Spleen (tissue), 11 donors: Measurements from ENCODE around the gene OLFM1. TPM values are rescaled to one million over a fixed set of nuclear protein-coding genes. Genes with fewer than 3 reads are reported as not detected.

Experiments
- DNase-seq: peaks from one replicate; pipeline ENCODE4 v3.0.0-alpha.2; 2020
- H3K27ac ChIP-seq, 8 donors: fragments of 200-600 bp; sonication (generic) in 7 of 8; 1 replicate in 4 of 8; 2 replicates in 4 of 8; pipeline versions ENCODE4 v1.5.0 to v1.8.0; 2016 to 2021; ENCODE audit warnings: inconsistent platforms in 4 of 8, mild to moderate bottlenecking in 4 of 8, moderate library complexity in 1 of 8
- H3K27me3 ChIP-seq, 7 donors: fragments of 200-600 bp; sonication (generic) in 6 of 7; replicated peaks in 1 of 7; 1 replicate in 4 of 7; 2 replicates in 3 of 7; pipeline versions ENCODE4 v1.5.0 to v1.8.0; 2016 to 2021; ENCODE audit warnings: inconsistent platforms in 3 of 7, mild to moderate bottlenecking in 1 of 7
- H3K36me3 ChIP-seq, 6 donors: fragments of 200-600 bp; sonication (generic) in 5 of 6; 1 replicate in 4 of 6; 2 replicates in 2 of 6; pipeline versions ENCODE4 v1.5.0 to v1.8.0; 2016 to 2021; ENCODE audit warnings: inconsistent platforms in 2 of 6
- H3K4me1 ChIP-seq, 6 donors: fragments of 200-600 bp; sonication (generic) in 5 of 6; 1 replicate in 3 of 6; 2 replicates in 3 of 6; pipeline versions ENCODE4 v1.5.0 to v1.8.0; 2016 to 2021; ENCODE audit warnings: inconsistent platforms in 3 of 6
- H3K4me3 ChIP-seq, 8 donors: fragments of 200-600 bp; sonication (generic) in 7 of 8; 1 replicate in 4 of 8; 2 replicates in 4 of 8; pipeline versions ENCODE4 v1.5.0 to v1.8.0; 2016 to 2021; ENCODE audit warnings: inconsistent platforms in 4 of 8, mild to moderate bottlenecking in 4 of 8, moderate library complexity in 2 of 8
- H3K9me3 ChIP-seq, 8 donors: fragments of 200-600 bp; sonication (generic) in 7 of 8; 1 replicate in 4 of 8; 2 replicates in 4 of 8; pipeline versions ENCODE4 v1.5.0 to v1.8.0; 2016 to 2021; ENCODE audit warnings: inconsistent platforms in 4 of 8
- CTCF ChIP-seq, 11 experiments: fragments of 200-600 bp in 7 of 11; fragments of 450-650 bp in 4 of 11; sonication (generic) in 4 of 11; IDR thresholded peaks in 8 of 11; conservative IDR thresholded peaks in 3 of 11; 1 replicate in 7 of 11; 2 replicates in 4 of 11; pipeline versions ENCODE4 v1.4.0 to v1.8.0; 2016 to 2021; ENCODE audit warnings: antibody characterized with exemption in 11 of 11, inconsistent platforms in 4 of 11, mild to moderate bottlenecking in 1 of 11
- POLR2A ChIP-seq, 3 donors: fragments of 450-650 bp; IDR thresholded peaks; one replicate each; pipeline ENCODE4 v1.5.1; 2017; ENCODE audit warnings: antibody characterized with exemption in 3 of 3, mild to moderate bottlenecking in 1 of 3
- POLR2AphosphoS5 ChIP-seq, 3 donors: sonication (generic); formaldehyde crosslinking; IDR thresholded peaks; one replicate each; pipeline ENCODE4 v1.5.1; 2017; ENCODE audit warnings: antibody characterized with exemption in 3 of 3
- WGBS, 5 donors: extraction: QIAGEN DNeasy Blood & Tissue Kit in 3 of 5; methylation state at CpG; one replicate each; pipeline versions ENCODE4 v1.1.5 to v1.1.7; 2013 to 2018; 5-methylcytosine and 5-hydroxymethylcytosine counted together
- intact Hi-C: fragments of 100-400 bp; cut with DNase I; formaldehyde crosslinking; loops from one replicate; pipeline ENCODE4 v1.15.0; 2023; ENCODE audit warnings: low total_unique reads
- polyA plus RNA-seq, 3 donors: library from polyadenylated mRNA; stranded (reverse); fragments of 200-250 nt; gene quantifications; one replicate each; pipeline ENCODE4 v1.2.1, GENCODE V29; 2013
- total RNA-seq, 7 donors: library from RNA; depleted of rRNA in 3 of 7; stranded (reverse); fragments of >200 nt in 3 of 7; fragmentation: NEBNext Ultra II Directional in 4 of 7; extraction: Animal tissue kit (Norgen Biotek cat#: 25700) in 4 of 7; gene quantifications; one replicate each; pipeline versions ENCODE4 v1.1.0 to v1.2.1, GENCODE V29; 2016 to 2021
- donor health status: healthy with polysubstance abuse.
- donor health status: DM: no; HTN: no; CAD: no; lungs with moderate emphysema.
- donor health status: DM: no; HTN: no; CAD: no.
- donor health status: Bipolar disorder and iron deficiency.
- donor health status: healthy.
- donor health status: DM: no; HTN: no; CAD: no.
- donor health status: DM: yes; HTN: yes; CAD: no.

OLFM1 gene
- total and polyA plus RNA-seq, 10 donors, result 5.9 to 109 (median 44.7) TPM

- no peak for TF ChIP-seq CTCF (IDR thresholded peaks at IDR 0.05 in 8 of 11, conservative IDR thresholded peaks at IDR 0.05 in 3 of 11)
- TF ChIP-seq POLR2A (IDR thresholded peaks at IDR 0.05), result no peak
- TF ChIP-seq POLR2AphosphoS5 (IDR thresholded peaks at IDR 0.05), result no peak
- intact Hi-C loops, result no loop called here
- Histone ChIP-seq H3K36me3 (no peaks in the 10 kb centered on the region), H3K4me3 (no peak overlapping the region), H3K27ac (no peak overlapping the region), H3K27me3 (peaks cover 0 to 81% (median 18%) of the 10 kb centered on the region in 7 donors), H3K9me3 (peaks cover 0 to 2% (median 0%) of the 10 kb centered on the region in 8 donors), H3K4me1 (peaks cover 0 to 8% (median 0%) of the 10 kb centered on the region in 6 donors)
- peak; percentile 67 for DNase-seq
- WGBS, 5 donors, result 42 to 75% (median 58%) methylated on average over 6 to 22 of the region's 22 CpGs
Observed at GRCh38 chr9:135070198-135070951, 17.1 kb upstream of the OLFM1 start.

DNA sequence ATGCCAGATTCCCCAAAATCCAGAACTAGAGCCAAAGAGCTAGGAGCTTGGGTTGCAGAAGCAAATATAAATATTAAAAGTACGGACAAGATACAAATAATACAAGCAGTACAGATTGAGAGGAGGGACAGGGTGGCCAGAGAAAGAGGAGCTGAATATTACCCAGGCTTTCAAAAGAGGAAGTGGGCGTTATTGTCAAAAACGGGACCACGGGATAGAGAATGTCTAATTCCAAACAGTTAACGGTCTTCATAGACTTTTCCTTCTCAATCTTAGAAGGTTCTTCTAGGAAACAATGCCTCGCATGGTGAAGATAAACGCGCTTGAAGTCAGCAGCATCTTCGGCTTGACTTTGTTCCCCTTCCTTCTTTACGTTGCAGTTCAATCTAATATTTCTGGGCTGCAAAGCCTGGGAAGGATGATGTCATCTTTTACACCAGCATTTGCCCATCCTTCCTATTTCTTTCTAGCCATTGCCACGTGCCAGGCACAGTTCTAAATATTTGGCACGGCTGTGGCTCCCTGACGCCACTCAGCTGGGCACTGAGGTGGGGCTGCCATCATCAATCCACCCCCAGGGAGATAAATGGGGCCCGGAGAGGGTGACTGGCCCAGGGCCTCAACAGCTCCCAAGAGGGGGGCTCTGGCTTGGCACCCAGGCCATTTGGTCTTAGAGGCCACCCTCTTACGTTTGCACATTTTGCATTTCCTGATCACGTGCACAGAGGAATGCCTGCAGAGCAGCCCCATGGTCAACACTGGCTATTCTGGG is 16.3 kb upstream of the OLFM1 start:
- 60 to 67% (median 64%) methylated on average over 16 of the region's 16 CpGs for WGBS, 5 donors
- Histone ChIP-seq H3K9me3 (no peaks in the 10 kb centered on the region), H3K4me1 (peaks cover 0 to 16% (median 1%) of the 10 kb centered on the region in 6 donors), H3K36me3 (no peaks in the 10 kb centered on the region), H3K27ac (no peak overlapping the region), H3K27me3 (peaks cover 0 to 81% (median 26%) of the 10 kb centered on the region in 7 donors), H3K4me3 (no peak overlapping the region)
- intact Hi-C loops, result no loop called here
- peak; percentile 61 for DNase-seq
- TF ChIP-seq CTCF (IDR thresholded peaks at IDR 0.05 in 8 of 11, conservative IDR thresholded peaks at IDR 0.05 in 3 of 11), result no peak
- no peak for TF ChIP-seq POLR2A (IDR thresholded peaks at IDR 0.05)
- TF ChIP-seq POLR2AphosphoS5 (IDR thresholded peaks at IDR 0.05), result no peak

- Histone ChIP-seq H3K27me3 (peaks cover 0 to 90% (median 24%) of the 10 kb centered on the region in 7 donors), H3K9me3 (no peaks in the 10 kb centered on the region), H3K4me3 (no peak overlapping the region), H3K27ac (no peak overlapping the region), H3K36me3 (no peaks in the 10 kb centered on the region), H3K4me1 (peaks cover 0 to 36% (median 5%) of the 10 kb centered on the region in 6 donors)
- intact Hi-C loops, result no loop called here
- DNase-seq, result peak; percentile 29
- WGBS, 5 donors, result 73 to 89% (median 84%) methylated on average over 12 to 13 of the region's 13 CpGs
- TF ChIP-seq POLR2A (IDR thresholded peaks at IDR 0.05), result no peak
- no peak for TF ChIP-seq POLR2AphosphoS5 (IDR thresholded peaks at IDR 0.05)
- TF ChIP-seq CTCF (IDR thresholded peaks at IDR 0.05 in 8 of 11, conservative IDR thresholded peaks at IDR 0.05 in 3 of 11), result no peak
Observed at GRCh38 chr9:135073081-135073740, 14.3 kb upstream of the OLFM1 start.
